Spleen (tissue), 7 donors: ENCODE measurements around the gene COL12A1.

Source experiments
- CTCF ChIP-seq, 11 experiments: fragments of 200-600 bp in 7 of 11; fragments of 450-650 bp in 4 of 11; sonication (generic) in 4 of 11; IDR thresholded peaks in 8 of 11; conservative IDR thresholded peaks in 3 of 11; 1 replicate in 7 of 11; 2 replicates in 4 of 11; pipeline versions ENCODE4 v1.4.0 to v1.8.0; 2016 to 2021; ENCODE audit warnings: antibody characterized with exemption in 11 of 11, inconsistent platforms in 4 of 11, mild to moderate bottlenecking in 1 of 11
- POLR2A ChIP-seq, 3 donors: fragments of 450-650 bp; IDR thresholded peaks; one replicate each; pipeline ENCODE4 v1.5.1; 2017; ENCODE audit warnings: antibody characterized with exemption in 3 of 3, mild to moderate bottlenecking in 1 of 3
- donor health status: DM: no; HTN: no; CAD: no; lungs with moderate emphysema.
- donor health status: DM: no; HTN: no; CAD: no.
- donor health status: DM: no; HTN: no; CAD: no.

GRCh38 chr6:75098709-75099108 lies 107.1 kb downstream of the COL12A1 start:
- TF ChIP-seq CTCF (IDR thresholded peaks at IDR 0.05 in 8 of 11, conservative IDR thresholded peaks at IDR 0.05 in 3 of 11) = no peak
- no peak for TF ChIP-seq POLR2A (IDR thresholded peaks at IDR 0.05)
